HG02763 (cell line): ENCODE measurements around the gene C1QL1.
A peak's percentile ranks its signal among the peaks of the same experiment; 100 is the strongest.
"Not testable (repeated sequence)": the region's sequence is repeated elsewhere in the genome, so short reads cannot be mapped to it uniquely, and the experiment has no call there.

Source experiments
- ATAC-seq: cut with Tn5 transposase; IDR thresholded peaks from one replicate; pipeline ENCODE4 v1.9.1; 2021; ENCODE audit warnings: mild to moderate bottlenecking, moderate library complexity; ENCODE audit not compliant: unreplicated experiment

C1QL1 gene

GRCh38 chr17:44965481-44966234 is 2.4 kb downstream of the C1QL1 start:
- no peak for ATAC-seq

GRCh38 chr17:44961921-44962350 is 6.2 kb downstream of the C1QL1 start:
- no peak for ATAC-seq

- no peak for ATAC-seq
Measured at GRCh38 chr17:44960691-44961090, 7.4 kb downstream of the C1QL1 start.

GRCh38 chr17:44959821-44960531 is 8.1 kb downstream of the C1QL1 start:
- no peak for ATAC-seq

- ATAC-seq = no peak
Measured at GRCh38 chr17:44956998-44957981, 10.8 kb downstream of the C1QL1 start.

- ATAC-seq = no peak
Measured at GRCh38 chr17:44955674-44956425, 12.3 kb downstream of the C1QL1 start.

- no peak for ATAC-seq
Measured at GRCh38 chr17:44952946-44953475, 15.1 kb downstream of the C1QL1 start.

GRCh38 chr17:44948315-44948795 is 19.7 kb downstream of the C1QL1 start:
- no peak for ATAC-seq

- ATAC-seq = peak; percentile 94
Measured at GRCh38 chr17:44947461-44948314, 20.4 kb downstream of the C1QL1 start, which contains the start of gene KIF18B. TSS of gene KIF18B (minus strand) at chr17:44947773. CDS start at chr17:44936344, 11,429 bp downstream.

- not testable (repeated sequence) for ATAC-seq
Measured at GRCh38 chr17:44945652-44946051, 22.5 kb downstream of the C1QL1 start.

- ATAC-seq = no peak
Measured at GRCh38 chr17:44942456-44942855, 25.6 kb downstream of the C1QL1 start.

- ATAC-seq = no peak
Measured at GRCh38 chr17:44941712-44942331, 26.3 kb downstream of the C1QL1 start.

- ATAC-seq = no peak
Measured at GRCh38 chr17:44940768-44941167, 27.3 kb downstream of the C1QL1 start.

- ATAC-seq = no peak
Measured at GRCh38 chr17:44940317-44940716, 27.8 kb downstream of the C1QL1 start.

GRCh38 chr17:44935116-44935515 is 33.0 kb downstream of the C1QL1 start:
- ATAC-seq = no peak

GRCh38 chr17:44934745-44935105 is 33.4 kb downstream of the C1QL1 start:
- ATAC-seq = no peak

GRCh38 chr17:44933824-44934744 is 34.0 kb downstream of the C1QL1 start:
- ATAC-seq = no peak

GRCh38 chr17:44932787-44933097 is 35.4 kb downstream of the C1QL1 start:
- no peak for ATAC-seq
